GM03348 (cell line): ENCODE measurements around the gene SOX30.
"Not testable (repeated sequence)": the region's sequence is repeated elsewhere in the genome, so short reads cannot be mapped to it uniquely, and the experiment has no call there.

Source experiments
- DNase-seq: peaks from one replicate; pipeline ENCODE4 v3.0.0; 2012; ENCODE audit warnings: low spot score

SOX30 gene

DNA sequence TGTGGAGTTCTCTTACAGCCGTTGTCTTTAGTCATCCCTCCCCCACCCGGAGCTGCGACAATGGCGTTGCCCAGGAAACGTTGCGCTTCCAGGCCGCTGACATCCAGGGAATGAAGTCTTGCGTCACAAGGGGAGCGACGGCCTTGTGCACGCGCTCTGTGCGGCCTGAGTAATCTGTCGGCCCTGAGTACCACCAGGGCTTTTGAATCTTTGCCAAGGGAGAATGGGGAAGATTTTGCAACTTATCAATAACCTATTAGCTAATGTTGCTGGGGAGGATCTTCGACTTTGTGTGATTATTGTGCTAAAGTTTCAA is at the start of gene SOX30:
Gene SOX30 (minus strand): TSS at position 62 of the 316 bp plus-strand sequence. CDS start 360 bp downstream, outside the sequence.
- DNase-seq, result no peak

DNA sequence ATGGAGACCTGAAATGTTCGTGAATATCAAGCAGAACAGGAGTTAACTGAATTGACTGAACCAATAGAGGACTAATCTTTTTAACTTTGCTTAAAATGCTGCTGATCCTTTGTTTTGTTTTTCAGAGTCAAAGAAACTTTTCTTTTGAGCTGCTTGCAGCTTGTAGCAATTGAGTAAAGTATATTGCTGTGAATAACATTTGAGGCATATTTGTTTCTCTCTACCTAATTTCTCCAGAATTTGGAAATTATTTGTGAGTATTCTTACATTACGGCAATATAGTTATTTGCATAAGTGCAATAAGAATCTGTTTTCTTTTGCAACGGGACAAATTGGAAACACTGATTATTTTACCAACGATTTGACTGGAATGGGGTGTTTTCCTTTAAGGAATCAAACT is 46.4 kb upstream of the SOX30 start:
- not testable (repeated sequence) for DNase-seq

DNA sequence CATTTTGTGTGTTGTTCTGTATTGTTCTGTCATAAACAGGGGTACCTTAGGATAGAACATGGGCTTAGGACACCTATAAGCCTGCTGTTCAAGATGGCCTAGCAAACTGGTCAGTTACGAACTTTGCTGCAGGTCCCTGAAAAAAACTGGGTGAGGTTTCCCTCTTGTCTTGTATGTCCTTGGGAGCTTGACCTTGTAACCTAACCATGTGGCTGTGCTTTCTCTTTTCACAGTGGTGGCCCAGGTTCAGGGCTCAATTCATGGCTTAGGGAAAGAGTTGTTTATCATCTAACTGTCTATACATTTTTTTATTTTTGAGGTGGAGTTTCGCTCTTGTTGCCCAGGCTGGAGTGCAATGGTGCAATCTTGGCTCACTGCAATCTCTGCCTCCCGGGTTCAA is 43.9 kb upstream of the SOX30 start:
- DNase-seq, result not testable (repeated sequence)

DNA sequence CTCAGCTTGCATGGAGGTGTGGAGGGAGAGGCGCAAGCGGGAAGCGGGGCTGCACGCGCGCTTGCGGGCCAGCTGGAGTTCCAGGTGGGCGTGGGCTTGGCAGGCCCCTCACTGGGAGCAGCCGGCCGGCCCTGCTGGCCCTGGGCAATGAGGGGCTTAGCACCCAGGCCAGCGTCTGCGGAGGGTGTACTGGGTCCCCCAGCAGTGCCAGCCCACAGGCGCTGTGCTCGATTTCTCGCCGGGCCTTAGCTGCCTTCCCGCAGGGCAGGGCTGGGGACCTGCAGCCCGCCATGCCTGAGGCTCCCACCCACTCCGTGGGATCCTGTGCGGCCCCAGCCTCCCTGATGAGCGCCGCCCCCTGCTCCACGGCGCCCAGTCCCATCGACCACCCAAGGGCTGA is 41.6 kb upstream of the SOX30 start:
- not testable (repeated sequence) for DNase-seq

DNA sequence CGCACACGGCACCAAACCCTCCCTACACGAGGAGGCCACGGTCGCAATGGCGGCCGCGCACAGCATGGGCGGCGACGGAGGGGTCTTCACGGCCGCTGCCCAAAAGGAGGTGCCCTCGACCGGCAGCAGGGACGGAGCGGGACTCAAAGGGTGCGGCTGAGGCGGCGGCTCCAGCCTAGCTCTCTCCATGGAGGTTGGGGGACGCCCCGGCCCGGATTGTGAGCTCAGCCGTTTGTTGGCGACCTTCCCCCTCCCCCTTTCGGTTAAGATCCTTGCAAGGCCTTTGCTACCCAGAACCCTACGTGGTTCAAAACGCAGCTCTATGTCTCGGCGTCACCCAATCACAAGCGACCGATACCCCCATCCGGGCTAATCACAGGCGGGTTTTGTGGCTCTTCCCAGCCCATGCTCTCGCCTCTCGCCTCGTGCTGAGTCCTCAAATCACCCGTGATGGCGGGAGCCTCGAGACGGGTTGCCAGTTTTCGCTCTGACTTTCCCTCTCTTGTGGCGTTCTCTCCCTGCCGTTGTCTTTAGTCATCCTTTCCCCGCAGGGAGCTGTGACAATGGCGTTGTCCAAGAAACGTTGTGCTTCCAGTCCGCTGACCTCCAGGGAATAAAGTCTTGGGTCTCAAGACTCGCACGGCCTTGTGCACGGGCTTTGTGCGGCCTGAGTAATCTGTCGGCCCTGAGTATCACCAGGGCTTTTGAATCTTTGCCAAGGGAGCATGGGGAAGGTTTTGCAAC is 38.6 kb upstream of the SOX30 start:
- no peak for DNase-seq

DNA sequence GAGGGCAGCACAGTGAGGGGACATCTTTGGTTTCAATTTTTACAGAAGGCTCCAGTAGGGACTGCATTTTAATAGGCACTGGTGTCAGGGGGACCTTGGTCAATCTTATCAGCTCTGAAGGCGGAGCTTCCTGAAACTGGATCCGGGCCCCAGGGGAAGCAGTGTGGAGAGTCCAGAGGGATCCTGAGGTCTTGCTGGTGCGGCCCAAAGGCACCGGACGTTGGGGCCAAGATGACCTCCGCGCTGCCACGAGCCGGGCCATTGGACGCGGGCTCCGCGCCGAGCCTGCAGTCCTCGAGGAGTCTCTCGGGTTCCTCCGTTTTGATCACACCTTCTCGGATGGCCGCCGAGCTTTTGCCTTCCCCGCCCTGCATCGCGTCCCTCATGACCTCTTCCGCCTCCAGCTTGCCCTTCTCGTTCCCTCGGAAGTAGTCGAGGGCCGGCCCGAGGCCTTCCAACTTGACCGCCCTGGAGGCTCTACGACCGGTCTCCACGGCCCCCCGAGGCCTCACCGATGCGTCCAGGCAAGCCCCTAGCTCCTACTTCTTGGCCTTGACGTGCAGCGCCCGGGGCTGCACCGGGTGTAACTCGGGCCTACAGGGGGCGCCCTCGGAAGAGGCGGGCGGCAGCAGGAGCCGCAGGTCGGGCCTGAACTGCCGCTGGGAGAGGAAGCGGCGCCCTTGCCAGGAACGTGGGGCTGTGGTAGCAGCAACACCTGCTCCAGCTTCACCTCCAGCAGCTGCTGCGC is 37.9 kb upstream of the SOX30 start:
- no peak for DNase-seq

DNA sequence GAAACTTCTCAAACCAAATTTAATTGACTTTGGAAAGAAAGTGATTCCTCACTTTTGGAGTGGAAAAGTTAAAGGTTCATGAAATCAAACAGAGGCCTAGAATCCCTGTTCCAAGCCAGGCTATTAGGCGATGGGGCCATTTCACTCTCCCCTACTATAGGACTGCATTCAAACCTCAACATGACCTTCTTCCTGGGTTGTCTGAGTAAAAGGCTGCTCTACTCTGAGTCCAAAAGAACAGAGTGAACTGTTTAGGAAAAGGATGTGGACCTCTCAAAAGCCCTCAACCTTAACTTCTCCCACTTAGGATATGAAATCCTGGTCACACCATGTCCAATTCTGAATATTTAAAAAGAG is 34.9 kb upstream of the SOX30 start:
- no peak for DNase-seq

DNA sequence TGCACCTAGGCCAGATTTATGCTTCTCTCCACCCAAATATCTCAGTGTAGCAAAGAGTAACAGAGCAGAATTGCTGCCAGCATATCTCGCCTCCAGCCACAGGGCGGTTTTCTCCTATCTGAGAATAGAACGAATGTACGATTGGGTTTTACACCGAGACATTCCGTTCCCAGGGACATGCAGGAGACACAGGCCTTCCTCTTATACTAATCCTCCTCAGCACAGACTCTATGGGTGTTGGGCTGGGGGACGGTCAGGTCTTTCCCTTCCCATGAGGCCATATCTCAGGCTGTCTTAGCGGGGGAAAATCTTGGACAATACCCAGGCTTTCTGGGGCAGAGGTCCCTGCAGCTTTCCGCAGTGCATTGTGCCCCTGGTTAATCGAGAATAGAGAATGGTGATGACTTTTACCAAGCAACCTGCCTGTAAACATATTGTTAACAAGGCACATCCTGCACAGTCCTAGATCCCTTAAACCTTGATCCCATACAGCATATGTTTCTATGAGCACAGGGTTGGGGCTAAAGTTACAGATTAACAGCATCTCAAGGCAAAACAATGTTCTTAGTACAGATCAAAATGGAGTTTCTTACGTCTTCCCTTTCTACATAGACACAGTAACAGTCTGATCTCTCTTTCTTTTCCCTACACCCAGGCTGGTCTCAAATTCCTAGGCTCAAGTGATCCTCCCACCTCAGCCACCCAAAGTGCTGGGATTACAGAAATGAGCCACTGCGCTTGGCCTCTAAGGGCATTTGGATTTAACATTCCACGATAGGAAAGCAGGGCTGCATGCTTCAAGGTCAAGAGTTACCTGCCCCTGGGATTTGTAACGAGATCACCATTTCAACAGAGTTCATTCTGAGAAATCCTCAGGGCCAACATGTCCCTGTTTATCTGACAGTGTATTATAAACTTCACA is 34.3 kb upstream of the SOX30 start:
- not testable (repeated sequence) for DNase-seq

DNA sequence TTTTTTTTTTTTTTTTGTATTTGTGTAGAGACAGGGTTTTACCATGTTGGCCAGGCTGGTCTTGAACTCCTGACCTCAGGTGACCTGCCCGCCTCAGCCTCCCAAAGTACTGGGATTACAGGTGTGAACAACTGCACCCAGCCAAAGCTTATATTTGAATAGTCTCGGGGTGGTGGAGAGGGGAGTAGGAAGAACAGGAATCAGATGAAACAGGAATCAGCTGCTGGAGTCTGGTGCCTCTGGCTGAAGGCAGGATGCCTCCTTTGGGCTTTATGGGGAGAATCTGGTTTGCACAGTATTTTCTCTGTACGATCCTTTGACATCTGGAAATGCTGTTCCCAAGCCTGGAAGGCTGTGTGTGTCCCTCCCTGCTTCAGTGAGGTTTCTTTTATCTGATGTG is 30.0 kb upstream of the SOX30 start:
- DNase-seq, result no peak

DNA sequence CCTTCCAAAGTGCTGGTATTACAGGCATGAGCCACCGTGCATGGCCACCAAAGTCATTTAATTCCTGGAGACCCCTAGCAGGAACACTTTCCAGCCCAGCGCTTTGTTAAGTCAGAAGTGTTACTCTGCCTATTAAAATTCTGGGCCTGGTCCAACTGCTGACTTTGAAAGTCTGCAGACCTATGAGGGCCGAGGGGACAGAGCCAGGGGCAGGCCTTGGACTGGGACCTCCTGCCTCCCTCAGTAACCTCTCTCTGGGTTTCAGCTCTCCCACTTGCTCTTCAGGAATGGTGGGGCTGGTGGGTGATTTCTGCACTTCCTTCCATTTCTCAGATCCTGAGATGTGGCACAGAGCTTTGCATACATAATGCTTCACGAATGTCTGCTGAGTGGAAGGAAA is 28.8 kb upstream of the SOX30 start:
- DNase-seq, result no peak

DNA sequence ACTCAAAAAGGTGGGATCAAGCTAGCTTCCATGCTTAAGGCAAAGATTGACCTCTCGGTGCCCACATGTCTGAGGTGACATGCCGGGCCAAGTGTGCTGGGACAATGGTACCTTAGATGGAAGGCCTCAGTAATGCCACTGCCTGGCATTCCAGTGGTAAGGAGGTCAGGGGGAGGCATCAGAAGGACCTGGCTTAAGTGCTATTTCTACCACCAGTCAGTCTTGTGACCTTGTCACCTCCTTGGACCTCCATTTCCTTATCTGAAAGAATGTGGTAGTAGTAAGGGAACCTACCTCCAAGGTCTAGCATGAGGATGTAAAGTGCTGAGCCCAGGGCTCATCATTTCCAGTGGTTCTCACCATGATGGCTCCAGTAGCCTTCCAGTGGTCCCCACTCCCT is 28.0 kb upstream of the SOX30 start:
- no peak for DNase-seq

DNA sequence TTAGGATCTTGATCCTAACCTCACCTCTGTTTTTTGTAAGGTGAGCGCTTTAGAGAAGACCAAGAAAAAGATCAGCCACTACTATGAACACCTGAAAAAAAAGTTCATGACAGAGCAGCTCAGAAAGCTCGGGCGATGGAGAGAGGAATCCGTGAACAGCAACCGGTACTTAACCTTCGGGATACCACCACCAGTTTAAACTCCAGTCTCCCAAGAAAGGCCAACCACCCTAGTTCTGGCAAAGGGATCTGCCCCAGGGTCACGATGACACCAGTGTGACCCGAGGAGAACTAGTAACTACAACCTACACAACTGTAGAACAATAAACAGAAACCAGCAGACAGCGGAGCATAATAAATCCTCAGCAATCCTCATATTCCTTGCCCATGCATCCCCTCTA is 27.6 kb upstream of the SOX30 start:
- DNase-seq, result no peak

DNA sequence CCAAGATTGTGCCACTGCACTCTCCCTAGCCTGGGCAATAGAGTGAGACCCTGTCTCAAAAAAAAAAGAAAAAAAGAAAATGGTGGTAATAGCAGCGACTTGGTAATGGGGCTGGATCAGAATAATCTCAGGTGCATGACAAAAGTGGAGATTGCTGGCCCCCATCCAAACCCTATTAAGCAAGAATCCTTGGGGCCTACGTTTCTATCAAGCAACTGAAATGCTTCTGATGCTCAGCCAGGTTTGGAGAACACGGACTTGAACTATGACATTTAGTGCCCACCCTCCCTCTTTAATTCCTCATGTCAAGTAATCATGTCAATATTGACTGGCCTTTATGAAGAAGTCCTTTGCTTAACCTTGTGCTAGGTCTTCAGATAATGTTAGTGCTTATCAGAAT is 25.7 kb upstream of the SOX30 start:
- no peak for DNase-seq

DNA sequence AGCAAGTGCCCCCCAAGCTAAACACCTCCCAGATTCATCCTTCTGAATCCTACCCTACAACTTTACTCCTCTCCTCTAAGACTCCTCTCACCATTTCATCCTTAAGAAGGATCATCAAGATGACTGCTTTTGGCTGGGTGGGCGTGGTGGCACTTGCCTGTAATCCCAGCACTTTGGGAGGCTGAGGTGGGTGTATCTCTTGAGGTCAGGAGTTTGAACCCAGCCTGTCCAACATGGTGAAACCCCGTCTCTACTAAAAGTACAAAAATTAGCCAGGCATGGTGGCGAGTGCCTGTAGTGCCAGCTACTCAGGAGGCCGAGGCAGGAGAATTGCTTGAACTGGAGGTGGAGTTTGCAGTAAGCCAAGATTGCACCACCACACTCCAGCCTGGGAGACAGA is 22.1 kb upstream of the SOX30 start:
- not testable (repeated sequence) for DNase-seq

DNA sequence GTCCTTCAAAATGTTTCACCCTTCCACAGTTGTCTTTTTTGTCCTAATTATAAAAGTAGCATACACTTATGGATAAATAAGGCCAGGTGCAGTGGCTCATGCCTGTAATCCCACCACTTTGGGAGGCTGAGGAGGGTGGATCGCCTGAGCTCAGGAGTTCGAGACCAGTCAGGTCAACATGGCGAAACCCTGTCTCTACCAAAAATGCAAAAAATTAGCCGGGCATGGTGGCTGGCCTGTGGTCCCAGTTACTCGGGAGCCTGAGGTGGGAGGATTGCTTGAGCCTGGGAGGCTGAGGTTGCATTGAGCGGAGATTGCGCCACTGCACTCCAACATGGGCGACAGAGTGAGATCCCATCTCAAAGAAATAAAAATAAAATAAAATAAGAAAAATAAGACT is 20.7 kb upstream of the SOX30 start:
- no peak for DNase-seq

DNA sequence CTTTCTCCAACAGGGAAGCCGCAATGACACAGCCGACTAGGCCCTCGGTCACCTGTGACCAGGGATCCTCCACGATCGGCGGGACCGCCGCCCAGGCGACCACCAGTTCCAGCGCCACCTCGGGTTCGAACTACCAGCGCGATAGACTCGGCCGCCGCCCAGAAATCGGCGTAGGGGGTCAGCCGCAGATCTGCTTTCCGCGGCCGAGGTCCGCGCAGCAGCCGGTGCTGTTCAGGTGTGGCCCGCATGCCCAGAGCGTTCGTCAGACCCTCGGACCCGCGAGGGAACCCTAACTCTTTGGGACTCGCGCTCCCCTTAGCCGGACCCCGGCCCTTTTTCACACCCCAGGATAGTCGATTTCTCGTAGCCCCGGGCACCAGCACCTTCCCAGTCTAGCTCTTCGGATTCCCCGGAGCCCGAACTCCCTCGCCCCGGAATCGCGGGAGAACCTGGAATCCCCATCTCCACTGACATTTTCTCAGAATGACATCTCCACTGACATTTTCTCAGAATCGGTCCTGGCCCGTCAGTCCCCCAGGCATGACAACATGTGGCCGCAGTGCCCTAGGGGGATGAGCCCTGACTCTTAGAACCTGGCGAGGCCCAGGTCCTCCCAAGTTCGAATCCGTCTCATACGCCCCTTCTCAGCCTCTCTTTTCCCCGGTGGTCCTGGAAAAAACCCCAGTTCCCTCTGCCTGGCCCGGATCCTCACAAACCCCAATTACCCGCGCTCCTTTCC is 19.5 kb upstream of the SOX30 start:
- DNase-seq, result no peak

DNA sequence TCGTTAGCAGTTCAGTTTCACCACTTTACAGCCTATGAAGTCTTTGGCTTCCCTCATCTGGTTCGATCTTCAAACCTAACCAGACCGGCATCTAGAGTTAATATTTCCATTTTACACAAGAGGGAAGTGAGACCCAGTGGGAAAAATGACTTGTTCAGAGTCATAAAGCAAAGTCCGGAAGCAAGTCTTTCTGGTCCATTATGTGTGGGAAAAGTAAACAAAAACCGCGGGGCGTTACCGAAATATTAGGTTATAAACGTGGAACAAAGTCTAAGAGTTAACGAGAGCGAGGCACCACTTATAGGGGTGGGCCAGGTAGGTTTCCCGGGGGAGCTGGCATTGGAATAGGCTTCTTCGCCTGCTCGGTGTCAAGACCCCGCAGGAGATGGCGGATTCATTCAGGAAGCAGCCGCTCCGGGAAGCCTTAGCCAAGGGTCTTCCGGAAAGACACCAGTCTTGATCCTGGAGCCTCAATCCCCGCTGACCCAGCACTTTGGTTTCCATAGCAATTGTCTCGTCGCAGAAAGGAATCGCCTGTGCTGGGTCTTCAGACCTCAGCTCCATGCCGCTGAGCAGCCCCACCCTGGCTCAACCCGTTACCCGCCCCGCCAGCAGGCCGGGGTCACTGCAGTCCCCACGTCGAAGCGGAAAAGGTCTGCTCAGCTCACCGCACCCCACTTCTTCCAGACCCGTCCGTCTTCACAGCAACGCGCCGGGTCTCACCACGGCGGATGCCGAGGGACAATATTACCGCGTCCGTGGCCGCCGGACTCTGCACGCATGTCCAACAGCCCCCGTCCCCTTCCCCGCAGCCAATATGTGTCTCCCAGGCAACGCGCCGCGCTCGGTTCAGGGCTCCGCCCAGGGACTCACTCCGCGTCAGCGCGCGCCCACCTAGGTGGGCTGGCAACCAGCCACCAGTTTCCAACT is 18.7 kb upstream of the SOX30 start, which contains the start of gene C5orf52:
Gene C5orf52 (plus strand): TSS at position 872 of the 930 bp plus-strand sequence. CDS start 82 bp downstream, outside the sequence.
- DNase-seq, result peak; percentile 65

DNA sequence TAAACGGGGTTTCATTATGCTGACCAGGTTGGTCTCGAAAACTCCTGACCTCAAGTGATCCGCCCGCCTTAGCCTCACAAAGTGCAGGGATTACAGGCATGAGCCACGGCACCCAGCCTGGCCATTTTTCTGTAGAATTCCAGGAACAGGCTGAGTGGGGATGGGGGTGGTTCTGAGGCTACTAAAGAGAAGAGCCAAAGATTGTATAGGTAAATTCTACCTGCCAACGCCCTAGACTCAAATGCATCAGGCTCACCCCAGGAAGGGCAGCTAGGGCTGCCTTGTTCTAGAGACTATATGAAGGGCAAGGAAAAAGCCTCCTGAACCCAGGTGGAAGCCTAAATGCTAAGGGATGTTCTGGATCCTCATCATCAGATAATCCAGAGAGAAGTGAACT is 17.5 kb upstream of the SOX30 start:
- no peak for DNase-seq

DNA sequence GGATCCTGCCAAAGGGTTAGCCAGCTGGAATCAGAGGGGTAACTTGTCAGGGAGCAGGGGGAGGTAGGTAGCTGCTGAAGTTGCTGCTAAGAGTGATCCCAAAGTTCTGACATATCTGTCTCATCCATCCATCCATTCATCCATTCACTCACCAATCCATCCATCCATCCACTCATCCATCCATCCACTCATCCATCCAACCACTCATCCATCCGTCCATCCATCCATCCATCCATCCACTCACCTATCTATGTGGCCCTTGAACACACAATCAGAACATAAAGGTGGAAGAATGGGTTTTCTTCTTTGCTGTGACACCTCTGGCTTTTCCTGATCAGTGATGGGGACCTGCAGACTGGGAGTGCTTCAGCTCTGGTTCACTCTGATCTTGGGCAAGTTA is 16.1 kb upstream of the SOX30 start:
- DNase-seq, result no peak

DNA sequence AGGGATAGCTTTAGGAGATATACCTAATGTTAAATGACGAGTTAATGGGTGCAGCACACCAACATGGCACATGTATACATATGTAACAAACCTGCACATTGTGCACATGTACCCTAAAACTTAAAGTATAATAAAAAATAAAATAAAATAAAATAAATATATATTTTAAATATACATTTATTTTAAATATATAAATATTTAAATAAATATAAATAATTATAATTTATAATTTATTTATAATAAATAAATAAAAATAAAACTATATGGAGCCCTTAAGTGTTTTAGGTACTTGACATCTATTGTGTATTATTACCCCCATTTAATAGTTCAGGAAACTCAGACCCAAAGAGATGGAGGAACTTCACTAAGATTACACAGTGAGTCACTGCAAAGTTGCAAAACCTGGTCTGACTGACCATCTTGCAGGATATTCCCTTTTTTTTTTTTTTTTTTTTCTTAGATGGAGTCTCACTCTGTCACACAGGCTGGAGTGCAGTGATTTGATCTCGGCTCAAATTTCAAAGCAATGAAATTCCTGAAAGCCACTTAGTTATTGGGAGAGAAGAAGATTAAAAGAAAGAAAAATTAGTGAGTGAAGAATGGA is 13.3 kb upstream of the SOX30 start:
- peak; percentile 78 for DNase-seq
